Peyer's patch (tissue), 4 donors: ENCODE data around the gene TIMM13.

Experiments used
- CTCF ChIP-seq, 6 experiments: fragments of 450-650 bp in 4 of 6; fragments of 200-600 bp in 2 of 6; sonication (generic) in 1 of 6; IDR thresholded peaks; one replicate each; pipeline ENCODE4 v1.5.1; 2017 to 2019; ENCODE audit warnings: antibody characterized with exemption in 6 of 6, mild to moderate bottlenecking in 3 of 6, moderate library complexity in 1 of 6
- POLR2A ChIP-seq, 2 donors: fragments of 450-650 bp; IDR thresholded peaks; one replicate each; pipeline ENCODE4 v1.5.1; 2017; ENCODE audit warnings: antibody characterized with exemption in 2 of 2, mild to moderate bottlenecking in 2 of 2, moderate library complexity in 2 of 2

GRCh38 chr19:2475702-2476450 lies 48.5 kb upstream of the TIMM13 start, which contains the start of gene GADD45B:
- TF ChIP-seq CTCF (IDR thresholded peaks at IDR 0.05): no peak
- peak; percentile 100 for TF ChIP-seq POLR2A (IDR thresholded peaks at IDR 0.05)
